ENCODE results near the gene PARK7. TPM values are rescaled to one million over a fixed set of nuclear protein-coding genes. Genes with fewer than 3 reads are reported as not detected.
A peak's percentile ranks its signal among the peaks of the same experiment; 100 is the strongest.

PARK7 gene
- total RNA-seq, 2 donors from 2014 or later: 247 to 273 TPM

DNA sequence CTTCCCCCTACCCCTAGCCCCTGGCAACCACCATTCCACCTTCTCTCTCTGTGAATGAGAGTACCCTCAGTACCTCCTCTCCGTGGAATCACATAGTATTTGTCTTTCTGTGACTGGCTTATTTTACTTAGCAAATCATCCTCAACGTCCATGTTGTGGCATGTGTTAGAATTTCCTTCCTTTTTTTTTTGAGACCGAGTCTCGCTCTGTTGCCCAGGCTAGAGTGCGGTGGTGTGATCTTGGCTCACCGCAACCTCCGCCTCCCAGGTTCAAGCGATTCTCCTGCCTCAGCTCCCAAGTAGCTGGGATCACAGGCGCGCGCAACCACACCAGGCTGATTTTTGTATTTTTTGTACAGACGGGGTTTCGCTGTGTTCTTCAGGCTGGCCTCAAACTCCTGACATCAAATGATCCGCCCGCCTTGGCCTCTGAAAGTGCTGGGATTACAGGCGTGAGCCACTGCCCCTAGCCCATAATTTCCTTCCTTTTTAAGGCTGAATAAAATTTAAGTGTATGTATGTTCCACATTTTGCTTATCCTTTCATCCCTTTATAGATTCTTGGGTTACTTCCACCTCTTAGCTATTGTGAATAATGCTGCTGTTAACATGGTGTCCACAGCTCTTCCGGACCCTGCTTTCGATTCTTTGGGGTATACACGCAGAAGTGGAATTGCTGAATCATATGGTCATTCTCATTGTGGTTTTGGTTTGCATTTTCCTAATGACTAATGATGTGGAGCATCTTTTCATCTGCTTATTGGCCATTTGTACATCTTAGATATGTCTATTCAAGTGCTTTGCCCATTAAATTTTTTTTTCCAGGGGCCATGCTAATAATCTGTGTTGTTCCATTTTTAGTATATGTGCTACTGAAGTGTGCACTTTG lies 32.3 kb downstream of the PARK7 start:
- H3K4me1 Mint-ChIP-seq (ENCODE audit: low read depth): no peaks in the 10 kb centered on the region
- H3K4me3 Mint-ChIP-seq: no peak overlapping the region
- ATAC-seq (replicated peaks in 1 of 2) (peak in 1 of 2 donors; percentile 54), DNase-seq (no peak)
- H3K36me3 Mint-ChIP-seq (ENCODE audit: insufficient read depth in 2 of 2): peaks cover 9 to 11% of the 10 kb centered on the region in 2 donors
- no peaks in the 10 kb centered on the region for H3K27me3 Mint-ChIP-seq (ENCODE audit: low read depth)
- H3K9me3 Mint-ChIP-seq: peaks cover 0 to 6% of the 10 kb centered on the region in 2 donors
- no peak overlapping the region for H3K27ac Mint-ChIP-seq

DNA sequence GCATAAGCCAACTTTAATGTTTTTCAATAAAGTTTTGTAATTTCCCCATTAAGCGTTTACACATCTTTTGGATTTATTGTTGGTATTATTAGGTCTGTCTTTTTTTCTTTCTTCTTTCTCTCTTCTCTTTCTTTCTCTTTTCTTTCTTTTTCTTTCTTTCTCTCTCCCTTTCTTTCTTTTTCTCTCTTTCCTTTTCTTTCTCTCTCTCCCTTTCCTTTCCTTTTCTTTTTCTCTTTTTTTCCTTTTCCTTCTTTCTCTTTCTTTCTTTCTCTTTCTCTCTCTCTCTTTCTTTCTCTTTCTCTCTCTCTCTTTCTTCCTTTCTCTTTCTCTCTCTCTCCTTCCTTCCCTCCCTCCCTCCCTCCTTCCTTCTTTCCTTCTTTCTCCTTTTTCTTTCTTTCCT lies 33.3 kb downstream of the PARK7 start:
- DNase-seq (no peak), ATAC-seq (replicated peaks in 1 of 2) (no peak)
- Mint-ChIP-seq H3K27ac (no peak overlapping the region), H3K4me3 (no peak overlapping the region), H3K4me1 (ENCODE audit: low read depth) (no peaks in the 10 kb centered on the region), H3K27me3 (ENCODE audit: low read depth) (no peaks in the 10 kb centered on the region), H3K9me3 (peaks cover 0 to 6% of the 10 kb centered on the region in 2 donors), H3K36me3 (ENCODE audit: insufficient read depth in 2 of 2) (peaks cover 9 to 11% of the 10 kb centered on the region in 2 donors)

DNA sequence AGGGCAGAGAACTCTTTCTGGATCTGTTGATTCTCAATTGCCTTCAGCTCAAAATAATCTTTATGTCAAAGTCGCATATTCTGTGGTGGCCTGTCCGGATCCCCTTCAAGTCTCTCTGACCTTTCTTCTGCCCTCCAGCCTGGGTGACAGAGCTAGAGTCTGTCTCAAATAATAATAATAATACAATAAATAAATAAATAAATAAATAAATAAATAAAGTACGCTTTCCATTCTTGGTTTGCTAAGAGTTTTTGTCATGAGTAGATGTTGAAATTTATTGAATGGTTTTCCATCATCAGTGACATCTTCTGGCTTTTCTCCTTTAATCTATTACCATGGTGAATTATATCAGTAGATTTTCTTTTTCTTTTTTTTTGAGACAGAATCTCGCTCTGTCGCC lies 33.9 kb downstream of the PARK7 start:
- no peak for DNase-seq
- ATAC-seq (replicated peaks in 1 of 2): no peak
- Mint-ChIP-seq H3K9me3 (peaks cover 0 to 2% of the 10 kb centered on the region in 2 donors), H3K27ac (no peak overlapping the region), H3K4me1 (ENCODE audit: low read depth) (no peaks in the 10 kb centered on the region), H3K4me3 (no peak overlapping the region), H3K36me3 (ENCODE audit: insufficient read depth in 2 of 2) (peaks cover 5 to 6% of the 10 kb centered on the region in 2 donors), H3K27me3 (ENCODE audit: low read depth) (no peaks in the 10 kb centered on the region)

DNA sequence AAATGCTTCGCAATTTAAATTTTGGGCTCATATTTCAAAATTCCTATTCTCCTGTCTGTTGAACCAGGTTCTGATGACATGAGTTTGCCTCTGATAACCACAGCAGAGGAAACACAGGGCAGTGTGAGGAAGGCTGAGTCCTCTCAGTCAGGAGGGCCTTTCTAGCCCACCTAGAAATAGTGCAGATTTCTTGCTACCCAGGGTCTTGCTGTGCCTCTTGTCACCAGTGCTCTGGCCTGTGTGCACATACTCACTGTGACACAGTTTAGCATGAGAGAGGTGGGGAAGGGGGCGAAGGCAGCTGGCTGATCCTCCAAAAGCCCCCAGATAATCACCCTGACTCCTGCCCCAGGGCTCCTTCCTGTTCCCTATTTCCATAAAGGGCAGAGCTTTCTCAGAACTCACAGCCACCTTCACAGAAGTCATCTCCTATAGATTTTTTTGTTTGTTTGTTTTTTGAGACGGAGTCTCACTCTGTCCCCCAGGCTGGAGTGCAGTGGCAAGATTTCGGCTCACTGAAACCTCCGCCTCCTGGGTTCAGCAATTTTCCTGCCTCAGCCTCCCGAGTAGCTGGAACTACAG lies 40.9 kb downstream of the PARK7 start:
- peaks cover 0 to 7% of the 10 kb centered on the region in 2 donors for H3K36me3 Mint-ChIP-seq (ENCODE audit: insufficient read depth in 2 of 2)
- H3K9me3 Mint-ChIP-seq: peaks cover 0 to 2% of the 10 kb centered on the region in 2 donors
- no peaks in the 10 kb centered on the region for H3K27me3 Mint-ChIP-seq (ENCODE audit: low read depth)
- ATAC-seq (replicated peaks in 1 of 2): no peak
- H3K4me1 Mint-ChIP-seq (ENCODE audit: low read depth): no peaks in the 10 kb centered on the region
- no peak overlapping the region for H3K27ac Mint-ChIP-seq
- DNase-seq: no peak
- no peak overlapping the region for H3K4me3 Mint-ChIP-seq

DNA sequence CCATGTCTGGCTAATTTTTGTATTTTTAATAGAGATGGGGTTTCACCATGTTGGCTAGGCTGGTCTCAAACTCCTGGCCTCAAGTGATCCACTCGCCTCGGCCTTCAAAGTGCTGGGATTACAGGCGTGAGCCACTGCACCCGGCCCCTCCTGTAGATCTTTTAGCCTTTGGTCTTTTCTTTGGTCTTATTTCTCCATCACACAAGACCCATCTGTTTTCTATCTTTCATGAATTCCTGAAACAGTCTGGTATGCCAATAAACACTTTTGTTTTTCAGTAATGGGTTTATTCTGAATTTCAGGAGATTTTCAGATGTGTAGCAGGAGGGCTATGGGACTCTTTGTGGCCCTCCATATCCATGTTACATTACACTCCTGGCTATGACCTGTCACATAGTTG lies 41.4 kb downstream of the PARK7 start:
- Mint-ChIP-seq H3K27ac (no peak overlapping the region), H3K4me3 (no peak overlapping the region), H3K36me3 (ENCODE audit: insufficient read depth in 2 of 2) (peaks cover 0 to 5% of the 10 kb centered on the region in 2 donors), H3K9me3 (no peaks in the 10 kb centered on the region), H3K27me3 (ENCODE audit: low read depth) (no peaks in the 10 kb centered on the region), H3K4me1 (ENCODE audit: low read depth) (no peaks in the 10 kb centered on the region)
- no peak for DNase-seq
- no peak for ATAC-seq (replicated peaks in 1 of 2)

DNA sequence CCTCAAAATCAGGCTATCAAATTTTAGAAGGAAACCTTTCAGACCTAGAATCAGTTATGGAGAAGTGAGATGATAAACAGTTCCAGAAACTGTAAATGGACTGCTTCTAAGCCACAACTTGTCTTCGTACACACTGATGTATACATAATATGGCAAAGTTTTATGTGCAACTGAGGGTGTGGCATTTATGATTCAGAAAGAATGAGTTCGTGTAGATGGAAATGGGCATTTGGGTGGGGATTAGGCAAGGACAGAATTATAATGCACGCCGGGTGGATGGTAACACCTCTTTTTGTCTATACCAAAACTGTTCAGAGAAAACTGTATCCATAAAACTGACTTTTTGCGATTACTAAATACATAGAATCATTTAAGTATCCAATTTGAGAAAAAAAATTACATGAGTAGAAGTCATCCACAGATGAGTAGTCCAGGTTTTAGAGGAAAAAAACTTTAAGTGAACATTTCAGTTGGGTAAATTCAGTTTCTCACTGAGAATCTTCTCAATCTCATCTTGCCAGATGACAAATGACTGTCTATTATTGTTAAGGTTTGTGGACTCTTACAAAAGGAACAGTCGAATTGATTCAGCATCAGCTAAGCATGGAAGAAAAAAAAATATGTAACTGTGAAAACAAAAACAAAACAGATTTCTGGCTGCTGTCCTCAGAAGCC lies 42.1 kb downstream of the PARK7 start:
- H3K27me3 Mint-ChIP-seq (ENCODE audit: low read depth): no peaks in the 10 kb centered on the region
- DNase-seq (no peak), ATAC-seq (replicated peaks in 1 of 2) (no peak)
- H3K9me3 Mint-ChIP-seq: no peaks in the 10 kb centered on the region
- no peak overlapping the region for H3K4me3 Mint-ChIP-seq
- no peaks in the 10 kb centered on the region for H3K4me1 Mint-ChIP-seq (ENCODE audit: low read depth)
- peaks cover 0 to 4% of the 10 kb centered on the region in 2 donors for H3K36me3 Mint-ChIP-seq (ENCODE audit: insufficient read depth in 2 of 2)
- no peak overlapping the region for H3K27ac Mint-ChIP-seq

DNA sequence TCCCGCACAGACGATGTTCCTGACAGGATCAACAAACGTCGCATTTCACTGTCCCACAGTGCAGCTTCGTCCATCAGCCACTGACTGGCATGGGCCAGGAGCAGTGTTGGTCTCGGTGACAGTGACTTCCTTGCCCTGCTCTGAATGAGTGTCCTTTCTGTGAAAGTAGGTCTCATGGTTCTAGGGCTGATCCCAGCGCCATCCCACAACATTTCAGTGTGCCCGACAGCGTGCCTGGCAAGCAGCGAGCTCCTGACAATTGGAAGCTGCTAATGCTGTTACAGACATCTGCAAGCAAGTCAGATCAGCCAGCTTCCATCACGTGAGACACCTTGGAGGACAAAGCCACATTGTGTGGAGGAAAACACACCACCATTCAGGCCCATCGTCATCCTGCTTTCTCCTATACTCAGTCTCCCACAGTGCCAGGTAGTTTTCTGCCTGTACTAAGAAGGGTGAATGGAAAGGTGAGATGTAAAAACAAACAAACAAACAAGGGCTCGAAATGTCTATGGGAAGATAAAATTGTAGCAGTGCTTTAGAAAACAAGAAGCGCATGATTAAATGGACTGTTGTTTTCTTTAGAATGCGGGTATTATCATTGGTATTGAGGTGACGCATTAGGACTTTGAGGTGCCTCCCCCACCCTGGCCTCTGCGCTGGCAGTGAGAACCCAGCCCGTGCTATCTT lies 42.7 kb downstream of the PARK7 start:
- DNase-seq (no peak), ATAC-seq (replicated peaks in 1 of 2) (no peak)
- H3K4me3 Mint-ChIP-seq: no peak overlapping the region
- H3K4me1 Mint-ChIP-seq (ENCODE audit: low read depth): no peaks in the 10 kb centered on the region
- H3K36me3 Mint-ChIP-seq (ENCODE audit: insufficient read depth in 2 of 2): peaks cover 0 to 4% of the 10 kb centered on the region in 2 donors
- no peaks in the 10 kb centered on the region for H3K27me3 Mint-ChIP-seq (ENCODE audit: low read depth)
- H3K9me3 Mint-ChIP-seq: no peaks in the 10 kb centered on the region
- H3K27ac Mint-ChIP-seq: no peak overlapping the region

DNA sequence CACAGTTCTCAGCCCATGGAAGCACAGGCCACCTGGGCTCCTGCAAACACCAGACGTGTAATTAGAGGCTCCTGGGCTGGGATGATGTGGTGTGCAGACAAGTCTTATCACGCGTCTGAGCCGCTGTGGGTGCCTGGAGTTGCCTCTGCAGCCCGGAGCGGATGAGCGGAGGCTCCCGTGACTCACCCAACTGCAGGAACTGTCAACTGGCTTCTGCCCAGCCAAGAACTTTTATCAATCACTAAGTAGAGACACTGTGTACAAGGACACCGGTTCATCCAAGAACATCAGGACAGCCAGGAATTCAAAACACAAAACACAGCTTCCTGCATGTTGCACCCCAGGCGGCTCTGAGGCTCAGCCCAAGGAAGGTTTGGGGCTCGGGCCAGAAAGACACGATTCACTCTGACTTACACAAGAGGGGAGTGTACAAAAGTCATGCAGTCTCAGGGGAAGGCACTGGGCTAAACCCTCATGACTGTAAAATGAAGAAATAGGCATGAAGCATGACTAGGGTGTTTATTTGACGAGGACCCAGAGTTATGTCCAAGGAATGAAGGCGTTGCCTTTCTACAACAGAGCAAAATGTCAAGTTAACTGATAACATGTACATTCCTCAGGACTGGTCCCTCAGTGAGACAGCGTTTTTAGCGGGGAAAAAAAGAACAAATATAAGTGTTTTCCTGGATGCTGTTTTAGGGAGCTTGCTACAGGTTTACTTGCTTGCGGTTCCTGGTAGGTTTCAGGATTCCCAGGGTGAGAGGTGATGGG lies 43.5 kb downstream of the PARK7 start:
- no peak overlapping the region for H3K4me3 Mint-ChIP-seq
- peaks cover 0 to 2% of the 10 kb centered on the region in 2 donors for H3K36me3 Mint-ChIP-seq (ENCODE audit: insufficient read depth in 2 of 2)
- no peak overlapping the region for H3K27ac Mint-ChIP-seq

DNA sequence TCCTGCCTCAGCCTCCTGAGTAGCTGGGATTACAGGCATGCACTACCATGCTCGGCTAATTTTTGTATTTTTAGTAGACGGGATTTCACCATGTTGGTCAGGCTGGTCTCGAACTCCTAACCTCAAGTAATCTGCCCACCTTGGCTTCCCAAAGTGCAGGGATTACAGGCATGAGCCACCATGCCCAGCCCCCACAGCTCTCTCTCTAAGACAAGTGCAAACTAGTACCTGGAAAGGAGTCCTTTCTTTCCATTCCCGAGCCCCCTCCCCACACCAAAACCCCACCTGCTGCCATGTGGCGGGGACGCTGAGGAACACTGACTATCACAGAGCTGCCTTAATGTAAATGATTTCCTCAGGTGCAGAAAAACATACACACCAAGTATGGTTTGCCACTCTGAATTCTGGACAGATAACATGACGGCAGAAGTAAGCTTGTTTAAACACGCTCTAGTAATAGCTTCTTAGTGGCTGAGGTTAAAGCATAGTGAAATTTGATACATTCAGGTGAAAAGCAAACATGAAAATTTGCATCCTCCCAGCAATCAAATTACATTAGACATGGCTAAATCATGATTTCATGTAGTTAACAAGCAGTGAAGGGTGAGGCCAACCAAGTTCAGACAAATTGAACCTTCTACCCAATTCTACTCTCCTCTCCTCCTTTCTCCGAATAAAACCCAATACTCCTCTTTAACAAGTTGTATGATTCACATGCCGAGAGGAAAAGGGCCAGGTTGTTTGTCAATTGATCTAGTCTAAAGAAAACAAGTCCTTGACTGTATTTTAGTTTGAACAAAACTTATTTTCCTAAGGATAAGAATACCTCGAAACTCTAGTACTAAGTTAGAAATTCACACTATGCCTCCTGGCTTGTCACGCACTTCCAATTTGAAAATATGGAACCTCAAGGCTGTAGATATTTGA lies 44.8 kb downstream of the PARK7 start:
- ATAC-seq (replicated peaks in 1 of 2) (no peak), DNase-seq (no peak)
- no peaks in the 10 kb centered on the region for H3K36me3 Mint-ChIP-seq (ENCODE audit: insufficient read depth in 2 of 2)
- no peaks in the 10 kb centered on the region for H3K4me1 Mint-ChIP-seq (ENCODE audit: low read depth)
- H3K27me3 Mint-ChIP-seq (ENCODE audit: low read depth): no peaks in the 10 kb centered on the region
- H3K9me3 Mint-ChIP-seq: no peaks in the 10 kb centered on the region
- no peak overlapping the region for H3K27ac Mint-ChIP-seq
- H3K4me3 Mint-ChIP-seq: no peak overlapping the region

More for the DNA sequence above, 43.5 kb downstream of the PARK7 start:
- DNase-seq (no peak), ATAC-seq (replicated peaks in 1 of 2) (no peak)
- Mint-ChIP-seq H3K9me3 (no peaks in the 10 kb centered on the region), H3K27me3 (ENCODE audit: low read depth) (no peaks in the 10 kb centered on the region), H3K4me1 (ENCODE audit: low read depth) (no peaks in the 10 kb centered on the region)

DNA sequence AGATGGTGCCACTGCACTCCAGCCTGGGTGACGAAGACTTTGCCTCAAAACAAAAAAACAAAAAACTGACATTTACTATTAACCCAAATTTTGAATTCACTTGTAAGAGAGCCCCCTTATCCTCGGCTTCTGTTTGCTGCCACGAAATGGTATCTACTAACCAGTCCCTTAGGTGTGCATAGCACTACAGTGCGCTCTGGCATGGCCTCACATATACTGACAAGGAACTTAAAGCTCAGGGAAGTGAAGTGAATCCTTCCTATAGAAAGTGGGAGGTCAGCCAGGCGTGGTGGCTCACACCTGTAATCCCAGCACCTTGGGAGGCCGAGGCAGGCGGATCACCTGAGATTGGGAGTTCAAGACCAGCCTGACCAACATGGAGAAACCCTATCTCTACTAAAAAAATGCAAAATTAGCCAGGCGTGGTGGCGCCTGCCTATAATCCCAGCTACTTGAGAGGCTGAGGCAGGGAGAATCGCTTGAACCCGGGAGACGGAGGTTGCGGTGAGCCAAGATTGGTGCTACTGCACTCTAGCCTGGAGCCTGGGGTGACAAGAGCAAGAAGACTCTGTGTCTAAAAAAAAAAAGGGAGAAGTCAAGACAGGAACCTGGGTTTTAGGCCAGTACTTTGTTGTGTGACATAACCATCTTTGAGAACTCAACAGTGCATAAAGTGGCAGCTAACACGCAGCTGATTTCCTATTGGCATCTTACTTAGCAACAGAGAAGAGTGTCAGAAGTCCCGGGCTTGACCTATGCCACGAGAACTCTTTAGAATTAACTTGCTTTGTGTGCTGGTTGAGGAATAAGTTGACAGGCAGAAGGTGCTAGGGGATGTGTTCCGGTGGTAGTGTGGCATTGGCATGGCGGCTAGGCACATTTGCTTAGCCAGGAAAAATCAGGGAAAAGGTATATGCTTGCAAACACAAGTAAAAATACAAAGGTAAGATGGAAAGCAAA lies 47.8 kb downstream of the PARK7 start:
- no peaks in the 10 kb centered on the region for H3K4me1 Mint-ChIP-seq (ENCODE audit: low read depth)
- DNase-seq: no peak
- ATAC-seq (replicated peaks in 1 of 2): no peak
- no peak overlapping the region for H3K4me3 Mint-ChIP-seq
- H3K36me3 Mint-ChIP-seq (ENCODE audit: insufficient read depth in 2 of 2): no peaks in the 10 kb centered on the region
- H3K9me3 Mint-ChIP-seq: no peaks in the 10 kb centered on the region
- H3K27ac Mint-ChIP-seq: no peak overlapping the region
- no peaks in the 10 kb centered on the region for H3K27me3 Mint-ChIP-seq (ENCODE audit: low read depth)
